ENCODE measurements around the gene KRT37. TPM values are rescaled to one million over a fixed set of nuclear protein-coding genes. Genes with fewer than 3 reads are reported as not detected.

The KRT37 gene
- not detected for polyA plus RNA-seq (2013, experiment 1 of 2)
- not detected for polyA plus RNA-seq (2013, experiment 2 of 2)

GRCh38 chr17:41424111-41424635, at the start of gene KRT37:
TSS of gene KRT37 (minus strand) at chr17:41424585. CDS start at chr17:41424523, 62 bp downstream.
- Histone ChIP-seq H3K4me1 (ENCODE audit: control insufficient read depth, low read depth, low read length) (no peaks in the 10 kb centered on the region), H3K18ac (ENCODE audit: low read length) (no peak within 1 kb of the TSS), H4K8ac (ENCODE audit: low read depth, low read length) (no peak within 1 kb of the TSS), H3K79me2 (ENCODE audit: control insufficient read depth, insufficient read depth, low read length) (no peaks in the 10 kb centered on the region), H3K9ac (ENCODE audit: low read length) (no peak within 1 kb of the TSS), H4K5ac (ENCODE audit: low read length) (no peak within 1 kb of the TSS), H3K23ac (ENCODE audit: low read length) (no peak within 1 kb of the TSS), H2BK120ac (ENCODE audit: low read depth, low read length) (no peak within 1 kb of the TSS), H3K36me3 (ENCODE audit: control insufficient read depth, insufficient read depth, low read length) (no peaks in the 10 kb centered on the region), H3K79me1 (ENCODE audit: low read length) (no peaks in the 10 kb centered on the region), H3K4ac (ENCODE audit: low read depth, low read length) (no peak within 1 kb of the TSS), H3K27me3 (ENCODE audit: insufficient read depth, low read length, poor library complexity) (no peaks in the 10 kb centered on the region), H3K56ac (ENCODE audit: low read length) (no peak within 1 kb of the TSS), H3K4me3 (ENCODE audit: low read length) (no peak within 1 kb of the TSS), H3K27ac (ENCODE audit: low read depth, low read length) (no peak within 1 kb of the TSS), H3K4me2 (ENCODE audit: low read length) (no peak within 1 kb of the TSS), H2AK5ac (ENCODE audit: low read length) (no peak within 1 kb of the TSS), H2BK5ac (ENCODE audit: low read length) (no peak within 1 kb of the TSS), H2BK15ac (replicated peaks; ENCODE audit: low read depth) (no peak within 1 kb of the TSS)
- no CpG with 5 or more reads among the region's 13 CpGs for WGBS (ENCODE audit: extremely low coverage, insufficient coverage, low lambda C conversion rate)
- no peak for DNase-seq

GRCh38 chr17:41468346-41468745, 44.0 kb upstream of the KRT37 start:
- H3K56ac ChIP-seq (ENCODE audit: low read length), result no peak overlapping the region
- no peaks in the 10 kb centered on the region for H3K36me3 ChIP-seq (ENCODE audit: control insufficient read depth, insufficient read depth, low read length)
- no peak overlapping the region for H3K27ac ChIP-seq (ENCODE audit: low read depth, low read length)
- no peaks in the 10 kb centered on the region for H3K27me3 ChIP-seq (ENCODE audit: insufficient read depth, low read length, poor library complexity)
- H3K4me3 ChIP-seq (ENCODE audit: low read length), result no peak overlapping the region
- no peaks in the 10 kb centered on the region for H3K79me1 ChIP-seq (ENCODE audit: low read length)
- H3K4ac ChIP-seq (ENCODE audit: low read depth, low read length), result no peak overlapping the region
- H3K4me2 ChIP-seq (ENCODE audit: low read length), result no peak overlapping the region
- H3K9ac ChIP-seq (ENCODE audit: low read length), result no peak overlapping the region
- no peak overlapping the region for H2AK5ac ChIP-seq (ENCODE audit: low read length)
- H3K23ac ChIP-seq (ENCODE audit: low read length), result no peak overlapping the region
- no peak for DNase-seq
- no peak overlapping the region for H4K5ac ChIP-seq (ENCODE audit: low read length)
- H3K18ac ChIP-seq (ENCODE audit: low read length), result no peak overlapping the region
- no peak overlapping the region for H2BK120ac ChIP-seq (ENCODE audit: low read depth, low read length)
- H3K79me2 ChIP-seq (ENCODE audit: control insufficient read depth, insufficient read depth, low read length), result no peaks in the 10 kb centered on the region
- no peak overlapping the region for H2BK5ac ChIP-seq (ENCODE audit: low read length)
- H4K8ac ChIP-seq (ENCODE audit: low read depth, low read length), result no peak overlapping the region
- H2BK15ac ChIP-seq (replicated peaks; ENCODE audit: low read depth), result no peak overlapping the region
- no peaks in the 10 kb centered on the region for H3K4me1 ChIP-seq (ENCODE audit: control insufficient read depth, low read depth, low read length)

- Histone ChIP-seq H3K18ac (ENCODE audit: low read length) (no peak overlapping the region), H4K8ac (ENCODE audit: low read depth, low read length) (no peak overlapping the region), H3K27me3 (ENCODE audit: insufficient read depth, low read length, poor library complexity) (no peaks in the 10 kb centered on the region), H3K9ac (ENCODE audit: low read length) (no peak overlapping the region), H3K79me2 (ENCODE audit: control insufficient read depth, insufficient read depth, low read length) (no peaks in the 10 kb centered on the region), H3K56ac (ENCODE audit: low read length) (no peak overlapping the region), H2AK5ac (ENCODE audit: low read length) (no peak overlapping the region), H3K27ac (ENCODE audit: low read depth, low read length) (no peak overlapping the region), H2BK15ac (replicated peaks; ENCODE audit: low read depth) (no peak overlapping the region), H2BK120ac (ENCODE audit: low read depth, low read length) (no peak overlapping the region), H3K36me3 (ENCODE audit: control insufficient read depth, insufficient read depth, low read length) (no peaks in the 10 kb centered on the region), H3K4me3 (ENCODE audit: low read length) (no peak overlapping the region), H3K4me1 (ENCODE audit: control insufficient read depth, low read depth, low read length) (no peaks in the 10 kb centered on the region), H4K5ac (ENCODE audit: low read length) (no peak overlapping the region), H2BK5ac (ENCODE audit: low read length) (no peak overlapping the region), H3K23ac (ENCODE audit: low read length) (no peak overlapping the region), H3K4me2 (ENCODE audit: low read length) (no peak overlapping the region), H3K79me1 (ENCODE audit: low read length) (no peaks in the 10 kb centered on the region), H3K4ac (ENCODE audit: low read depth, low read length) (no peak overlapping the region)
- DNase-seq, result no peak
- WGBS (ENCODE audit: extremely low coverage, insufficient coverage, low lambda C conversion rate), result no CpG with 5 or more reads among the region's 4 CpGs
Measured at GRCh38 chr17:41467561-41467960, 43.2 kb upstream of the KRT37 start.

GRCh38 chr17:41466988-41467387, 42.6 kb upstream of the KRT37 start, which contains the start of gene KRT32:
TSS of gene KRT32 (minus strand) at chr17:41467386. CDS start at chr17:41467325, 61 bp downstream.
- Histone ChIP-seq H4K8ac (ENCODE audit: low read depth, low read length) (no peak within 1 kb of the TSS), H3K27me3 (ENCODE audit: insufficient read depth, low read length, poor library complexity) (no peaks in the 10 kb centered on the region), H2BK15ac (replicated peaks; ENCODE audit: low read depth) (no peak within 1 kb of the TSS), H3K27ac (ENCODE audit: low read depth, low read length) (no peak within 1 kb of the TSS), H3K23ac (ENCODE audit: low read length) (no peak within 1 kb of the TSS), H3K4me1 (ENCODE audit: control insufficient read depth, low read depth, low read length) (no peaks in the 10 kb centered on the region), H3K4ac (ENCODE audit: low read depth, low read length) (no peak within 1 kb of the TSS), H3K4me2 (ENCODE audit: low read length) (no peak within 1 kb of the TSS), H4K5ac (ENCODE audit: low read length) (no peak within 1 kb of the TSS), H3K79me1 (ENCODE audit: low read length) (no peaks in the 10 kb centered on the region), H3K4me3 (ENCODE audit: low read length) (no peak within 1 kb of the TSS), H3K36me3 (ENCODE audit: control insufficient read depth, insufficient read depth, low read length) (no peaks in the 10 kb centered on the region), H2BK5ac (ENCODE audit: low read length) (no peak within 1 kb of the TSS), H3K79me2 (ENCODE audit: control insufficient read depth, insufficient read depth, low read length) (no peaks in the 10 kb centered on the region), H2AK5ac (ENCODE audit: low read length) (no peak within 1 kb of the TSS), H3K18ac (ENCODE audit: low read length) (no peak within 1 kb of the TSS), H2BK120ac (ENCODE audit: low read depth, low read length) (no peak within 1 kb of the TSS), H3K56ac (ENCODE audit: low read length) (no peak within 1 kb of the TSS), H3K9ac (ENCODE audit: low read length) (no peak within 1 kb of the TSS)
- no CpG with 5 or more reads among the region's 14 CpGs for WGBS (ENCODE audit: extremely low coverage, insufficient coverage, low lambda C conversion rate)
- DNase-seq, result no peak

GRCh38 chr17:41464682-41465081, 40.3 kb upstream of the KRT37 start:
- WGBS (ENCODE audit: extremely low coverage, insufficient coverage, low lambda C conversion rate), result no CpG with 5 or more reads among the region's 6 CpGs
- no peaks in the 10 kb centered on the region for H3K36me3 ChIP-seq (ENCODE audit: control insufficient read depth, insufficient read depth, low read length)
- H3K23ac ChIP-seq (ENCODE audit: low read length), result no peak overlapping the region
- H3K4ac ChIP-seq (ENCODE audit: low read depth, low read length), result no peak overlapping the region
- H2BK15ac ChIP-seq (replicated peaks; ENCODE audit: low read depth), result no peak overlapping the region
- H3K4me3 ChIP-seq (ENCODE audit: low read length), result no peak overlapping the region
- no peak overlapping the region for H2BK120ac ChIP-seq (ENCODE audit: low read depth, low read length)
- H3K9ac ChIP-seq (ENCODE audit: low read length), result no peak overlapping the region
- H3K79me1 ChIP-seq (ENCODE audit: low read length), result no peaks in the 10 kb centered on the region
- H3K27me3 ChIP-seq (ENCODE audit: insufficient read depth, low read length, poor library complexity), result no peaks in the 10 kb centered on the region
- no peak overlapping the region for H3K56ac ChIP-seq (ENCODE audit: low read length)
- DNase-seq, result no peak
- no peak overlapping the region for H3K27ac ChIP-seq (ENCODE audit: low read depth, low read length)
- no peak overlapping the region for H3K18ac ChIP-seq (ENCODE audit: low read length)
- no peaks in the 10 kb centered on the region for H3K79me2 ChIP-seq (ENCODE audit: control insufficient read depth, insufficient read depth, low read length)
- H2AK5ac ChIP-seq (ENCODE audit: low read length), result no peak overlapping the region
- no peak overlapping the region for H4K8ac ChIP-seq (ENCODE audit: low read depth, low read length)
- no peak overlapping the region for H2BK5ac ChIP-seq (ENCODE audit: low read length)
- no peaks in the 10 kb centered on the region for H3K4me1 ChIP-seq (ENCODE audit: control insufficient read depth, low read depth, low read length)
- no peak overlapping the region for H3K4me2 ChIP-seq (ENCODE audit: low read length)
- H4K5ac ChIP-seq (ENCODE audit: low read length), result no peak overlapping the region

- Histone ChIP-seq H2AK5ac (ENCODE audit: low read length) (no peak overlapping the region), H2BK120ac (ENCODE audit: low read depth, low read length) (no peak overlapping the region), H3K27me3 (ENCODE audit: insufficient read depth, low read length, poor library complexity) (no peaks in the 10 kb centered on the region), H4K5ac (ENCODE audit: low read length) (no peak overlapping the region), H2BK5ac (ENCODE audit: low read length) (no peak overlapping the region), H3K23ac (ENCODE audit: low read length) (no peak overlapping the region), H3K36me3 (ENCODE audit: control insufficient read depth, insufficient read depth, low read length) (no peaks in the 10 kb centered on the region), H3K4me2 (ENCODE audit: low read length) (no peak overlapping the region), H3K79me1 (ENCODE audit: low read length) (no peaks in the 10 kb centered on the region), H3K9ac (ENCODE audit: low read length) (no peak overlapping the region), H2BK15ac (replicated peaks; ENCODE audit: low read depth) (no peak overlapping the region), H3K4me3 (ENCODE audit: low read length) (no peak overlapping the region), H3K4ac (ENCODE audit: low read depth, low read length) (no peak overlapping the region), H3K18ac (ENCODE audit: low read length) (no peak overlapping the region), H4K8ac (ENCODE audit: low read depth, low read length) (no peak overlapping the region), H3K79me2 (ENCODE audit: control insufficient read depth, insufficient read depth, low read length) (no peaks in the 10 kb centered on the region), H3K27ac (ENCODE audit: low read depth, low read length) (no peak overlapping the region), H3K4me1 (ENCODE audit: control insufficient read depth, low read depth, low read length) (no peaks in the 10 kb centered on the region), H3K56ac (ENCODE audit: low read length) (no peak overlapping the region)
- no CpG with 5 or more reads among the region's 11 CpGs for WGBS (ENCODE audit: extremely low coverage, insufficient coverage, low lambda C conversion rate)
- no peak for DNase-seq
Measured at GRCh38 chr17:41464173-41464572, 39.8 kb upstream of the KRT37 start.

Data from mesendoderm (in vitro differentiated cells).